K562 (cell line): ENCODE measurements around the gene PPP1R9B.

ENCODE experiments used
- CBX5 ChIP-seq: IDR thresholded peaks from 2 replicates; pipeline ENCODE4 v1.6.1; 2014; ENCODE audit warnings: low read depth, borderline replicate concordance
- CGGBP1 ChIP-seq: fragments of 250-450 bp; sonication (Bioruptor Pico); IDR thresholded peaks from 2 replicates; pipeline ENCODE4 v1.9.0; 2021; ENCODE audit warnings: mild to moderate bottlenecking
- EP300 ChIP-seq: IDR thresholded peaks from 2 replicates; pipeline ENCODE4 v1.6.1; 2012; ENCODE audit warnings: low read length, improper control_type of control experiment
- RFX5 ChIP-seq: IDR thresholded peaks from 2 replicates; pipeline ENCODE4 v1.6.1; 2011; ENCODE audit warnings: low read depth, mild to moderate bottlenecking, improper control_type of control experiment, low read length
- ZSCAN29 ChIP-seq: fragments of 450-650 bp; IDR thresholded peaks from 2 replicates; pipeline ENCODE4 v1.6.1; 2017

- TF ChIP-seq CBX5 (no peak), CGGBP1 (CRISPR knock-in tag) (no peak), ZSCAN29 (no peak), EP300 (no peak), RFX5 (no peak)
Observed at GRCh38 chr17:50100480-50100883, 50.0 kb downstream of the PPP1R9B start.
